HepG2 (cell line): Measurements from ENCODE around the gene WDR76.

ENCODE experiments used
- E2F5 ChIP-seq: sonication (generic); formaldehyde crosslinking; conservative IDR thresholded peaks from 2 replicates; pipeline ENCODE4 v1.4.0; 2020; ENCODE audit warnings: missing genetic modification reagents
- NFIC ChIP-seq: IDR thresholded peaks from 2 replicates; pipeline ENCODE4 v1.6.1; 2012; ENCODE audit warnings: mild to moderate bottlenecking, low read length, inconsistent platforms
- RAD21 ChIP-seq: fragments of 450-650 bp; formaldehyde crosslinking; IDR thresholded peaks from 2 replicates; pipeline ENCODE4 v1.5.0; 2020; ENCODE audit warnings: mild to moderate bottlenecking
- SRF ChIP-seq: IDR thresholded peaks from 2 replicates; pipeline ENCODE4 v1.6.1; 2011; ENCODE audit warnings: mild to moderate bottlenecking, low read depth, low read length, moderate library complexity
- TBL1XR1 ChIP-seq: fragments of 150-350 bp; IDR thresholded peaks from 2 replicates; pipeline ENCODE4 v1.6.1; 2014; ENCODE audit warnings: borderline replicate concordance, low read length; ENCODE audit not compliant: partially characterized antibody
- ZBTB2 ChIP-seq: sonication (generic); formaldehyde crosslinking; IDR thresholded peaks from 2 replicates; pipeline ENCODE4 v1.8.0; 2022; ENCODE audit warnings: low read depth, missing genetic modification reagents
- ZNF546 ChIP-seq: sonication (generic); formaldehyde crosslinking; conservative IDR thresholded peaks from 2 replicates; pipeline ENCODE4 v1.8.1; 2023; ENCODE audit warnings: mild to moderate bottlenecking, missing genetic modification reagents
- ZNF629 ChIP-seq: sonication (generic); formaldehyde crosslinking; conservative IDR thresholded peaks from 2 replicates; pipeline ENCODE4 v1.5.0; 2020; ENCODE audit warnings: missing genetic modification reagents

GRCh38 chr15:43905755-43906154 is 79.0 kb downstream of the WDR76 start:
- no peak for TF ChIP-seq TBL1XR1
- no peak for TF ChIP-seq RAD21
- no peak for TF ChIP-seq SRF
- TF ChIP-seq E2F5 (CRISPR knock-in tag), result no peak
- TF ChIP-seq ZBTB2 (CRISPR knock-in tag), result no peak
- no peak for TF ChIP-seq NFIC
- no peak for TF ChIP-seq ZNF546
- TF ChIP-seq ZNF629 (CRISPR knock-in tag), result no peak
